ENCODE results near the gene RPSA. TPM values are rescaled to one million over a fixed set of nuclear protein-coding genes. Genes with fewer than 3 reads are reported as not detected.
"Not testable (repeated sequence)": the region's sequence is repeated elsewhere in the genome, so short reads cannot be mapped to it uniquely, and the experiment has no call there.

RPSA gene
- total RNA-seq, 1 donor from 2014 or later, result 518 TPM

DNA sequence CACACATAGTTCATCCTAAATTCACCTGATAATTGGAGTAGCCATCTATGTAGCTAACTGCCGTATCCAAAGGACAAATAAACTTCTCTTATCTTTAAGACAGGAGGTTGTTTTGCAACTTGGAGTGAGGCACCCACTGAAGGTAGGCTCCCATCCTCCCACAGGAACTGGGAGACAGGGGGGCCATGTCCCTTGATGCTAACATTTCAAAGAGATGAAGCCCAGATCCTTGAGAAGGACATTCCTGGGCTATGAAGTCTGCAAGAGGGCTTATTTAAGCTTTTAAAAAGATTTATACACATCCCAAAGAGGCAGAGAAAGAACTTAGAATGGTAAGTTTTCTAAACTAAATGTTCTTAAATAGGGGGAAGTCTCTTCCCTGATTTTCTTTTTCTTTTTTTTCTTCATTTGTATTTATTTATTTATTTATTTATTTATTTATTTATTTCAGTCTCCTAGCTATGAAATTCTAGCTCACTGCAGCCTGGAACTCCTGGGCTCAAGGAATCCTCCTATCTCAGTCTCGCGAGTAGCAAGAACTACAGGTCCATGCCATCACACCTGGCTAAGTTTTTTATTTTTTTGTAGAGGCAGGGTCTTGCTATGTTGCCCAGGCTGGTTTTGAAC lies 48.2 kb downstream of the RPSA start:
- DNase-seq (ENCODE audit: low spot score), result no peak

DNA sequence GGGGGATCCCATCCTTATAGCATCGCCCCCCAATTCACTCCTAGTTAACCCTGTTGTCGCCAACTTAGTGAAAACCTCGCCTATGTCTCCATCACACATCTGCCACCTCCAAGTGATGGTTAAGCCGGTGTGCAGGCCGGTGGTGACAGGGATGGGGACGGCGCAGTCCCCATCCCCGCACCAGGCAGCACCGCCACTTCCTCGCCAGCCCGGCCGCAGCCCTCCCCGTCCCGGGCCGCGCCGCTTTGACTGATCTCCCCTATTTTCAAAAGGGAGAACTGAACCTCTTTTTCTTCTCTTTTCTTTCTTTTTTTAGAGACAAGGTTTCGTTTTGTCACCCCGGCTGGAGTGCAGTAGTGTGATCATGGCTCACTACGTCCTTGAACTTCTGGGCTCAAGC lies 49.6 kb downstream of the RPSA start:
- DNase-seq (ENCODE audit: low spot score), result no peak

DNA sequence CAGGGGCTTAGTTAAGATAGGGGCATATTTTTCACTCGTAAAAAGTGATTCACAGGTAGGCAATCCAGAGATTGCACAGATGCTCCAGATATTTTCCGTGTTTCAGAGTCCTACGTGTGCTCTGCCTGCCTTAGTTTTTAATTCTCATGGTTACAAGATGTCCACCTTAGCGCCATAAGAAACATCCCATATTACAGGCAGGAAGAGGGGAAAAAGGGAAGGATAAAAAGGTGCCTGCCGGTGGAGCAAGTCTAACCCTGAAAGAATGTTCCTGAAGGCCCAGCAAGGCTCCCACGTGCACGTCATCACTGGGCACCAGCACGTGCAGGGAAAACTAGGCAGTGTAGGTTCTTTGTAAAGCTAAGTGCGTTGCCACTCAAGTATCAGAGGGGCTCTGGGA lies 50.8 kb downstream of the RPSA start:
- DNase-seq (ENCODE audit: low spot score), result no peak

DNA sequence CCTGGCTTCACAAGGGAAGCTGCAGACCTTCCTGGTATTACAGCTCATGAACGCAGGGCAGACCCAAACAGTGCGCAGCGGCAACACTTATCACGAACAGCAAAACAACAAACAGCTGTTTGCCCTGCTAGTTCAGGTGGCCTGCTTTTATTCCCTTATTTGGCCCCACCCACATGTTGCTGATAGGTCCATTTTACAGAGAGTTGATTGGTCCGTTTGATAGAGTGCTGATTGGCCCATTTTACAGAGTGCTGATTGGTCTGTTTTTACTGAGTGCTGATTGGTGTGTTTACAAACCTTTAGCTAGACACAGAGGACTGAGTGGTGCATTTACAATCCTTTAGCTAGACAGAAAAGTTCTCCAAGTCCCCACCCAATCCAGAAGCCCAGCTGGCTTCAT lies 52.1 kb downstream of the RPSA start:
- not testable (repeated sequence) for DNase-seq (ENCODE audit: low spot score)

DNA sequence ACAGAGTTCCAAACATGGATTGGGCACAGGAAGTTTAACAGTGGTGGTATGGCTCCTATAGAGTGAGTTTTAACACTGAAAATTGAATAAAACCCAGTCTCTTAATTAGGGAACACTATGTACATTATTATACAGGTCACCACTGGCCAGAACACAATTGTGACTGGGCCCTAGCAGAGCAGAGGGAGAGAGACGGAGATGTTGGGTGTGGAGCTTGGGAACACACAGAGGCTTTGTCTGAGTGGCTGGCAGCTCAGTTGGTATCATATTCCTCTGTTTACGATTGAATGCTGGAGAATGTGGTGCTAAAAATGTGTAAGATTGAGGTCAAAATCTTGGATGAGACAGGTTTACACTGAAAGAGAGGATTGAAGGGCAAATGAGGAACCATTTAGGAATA lies 54.2 kb downstream of the RPSA start:
- DNase-seq (ENCODE audit: low spot score), result no peak

Other genes with a start within 250 kb of the RPSA start
- 0.09 TPM for gene XIRP1, start 214.1 kb upstream of the RPSA start, total RNA-seq
- gene CX3CR1, start 126.7 kb upstream of the RPSA start, total RNA-seq, result 22.6 TPM
- not detected for gene CCR8, start 77.0 kb upstream of the RPSA start, total RNA-seq
- gene SLC25A38, start 23.4 kb upstream of the RPSA start, total RNA-seq, result 42.9 TPM
- 0.14 TPM for gene MOBP, start 61.0 kb downstream of the RPSA start, total RNA-seq

Data from mucosa of gallbladder (tissue), 1 donor.